Keratinocyte (primary cell): ENCODE results near the gene MBIP.

Experiments
- CTCF ChIP-seq, 3 experiments: IDR thresholded peaks in 1 of 3; conservative IDR thresholded peaks in 1 of 3; optimal IDR thresholded peaks in 1 of 3; 2 replicates in 2 of 3; 3 replicates in 1 of 3; pipeline versions ENCODE3 to v1.5.1; 2011; ENCODE audit warnings: low read length in 3 of 3, mild to moderate bottlenecking in 3 of 3, moderate library complexity in 2 of 3, control low read depth in 1 of 3, inconsistent platforms in 1 of 3; ENCODE audit not compliant: insufficient read depth in 2 of 3; ENCODE audit errors: extremely low read depth in 1 of 3
- EZH2 ChIP-seq: IDR thresholded peaks from one replicate; pipeline ENCODE4 v1.6.1; 2012; ENCODE audit warnings: inconsistent platforms, mild to moderate bottlenecking, low read length, moderate library complexity

DNA sequence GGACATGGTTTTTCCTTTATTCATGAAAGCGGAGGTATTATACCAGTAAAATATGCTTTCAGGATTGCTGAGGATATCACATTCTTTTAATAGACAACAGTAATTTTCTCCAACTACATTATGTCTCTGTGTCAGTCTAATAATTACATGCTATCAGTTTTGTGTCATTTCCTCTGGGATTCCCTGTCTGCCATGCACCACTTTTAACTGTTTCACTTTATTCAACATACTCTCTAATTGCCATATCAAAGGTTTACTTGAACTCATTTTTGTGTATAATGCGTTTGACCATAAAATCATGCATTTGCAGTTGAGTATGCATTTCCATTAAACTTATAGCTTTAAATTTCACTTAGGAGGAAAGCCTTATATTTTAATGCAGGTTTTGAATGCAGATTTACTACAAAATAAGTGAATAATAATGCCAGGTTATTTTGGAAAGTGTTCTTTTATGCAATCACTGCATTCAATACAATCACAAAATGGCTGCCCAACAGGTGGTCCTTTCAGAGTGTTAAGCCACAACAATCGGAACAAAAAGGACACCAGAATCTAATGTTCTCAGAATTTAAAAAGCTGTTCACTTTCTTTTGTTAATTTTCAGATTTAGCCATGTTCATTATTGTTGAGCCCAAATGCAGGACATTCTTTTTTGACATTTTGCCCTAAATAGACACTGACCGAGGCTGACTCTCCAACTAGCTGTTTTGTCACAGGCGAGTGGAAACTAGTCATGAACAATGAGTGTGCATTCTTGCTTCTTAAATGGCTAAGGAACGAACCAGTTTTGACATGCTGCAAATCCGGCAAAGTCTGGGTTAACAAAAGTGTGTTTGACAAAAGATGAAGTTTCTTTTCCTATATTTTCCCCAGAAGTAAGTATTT is 40.9 kb downstream of the MBIP start:
- no peak for TF ChIP-seq CTCF (optimal IDR thresholded peaks at IDR 0.05 in 1 of 3, IDR thresholded peaks at IDR 0.05 in 1 of 3, conservative IDR thresholded peaks at IDR 0.05 in 1 of 3; ENCODE audit: extremely low read depth in 1 of 3, insufficient read depth in 2 of 3, low read length in 3 of 3)
- no peak for TF ChIP-seq EZH2
